HCT116 (cell line): ENCODE measurements around the gene CYRIA. TPM values are rescaled to one million over a fixed set of nuclear protein-coding genes. Genes with fewer than 3 reads are reported as not detected.

Experiments
- ATAC-seq: fragments of 200-7000 bp; cut with Tn5 transposase; 2 replicates; pipeline ENCODE4 v1.9.1; 2020; ENCODE audit warnings: mild to moderate bottlenecking, moderate library complexity
- BruUV-seq: library from RNA; stranded (reverse); fragments of 400-500 nt; replicated peaks from 2 replicates; lab custom pipeline; 2021; lab: Mats Ljungman, UMichigan
- CTCF ChIA-PET: fragments of 300-600 bp; sonication (Branson Sonifier 250); formaldehyde crosslinking; loops from one replicate; lab custom pipeline; 2021; ENCODE audit warnings: antibody characterized with exemption; lab: Charles Lee
- POLR2A ChIA-PET: fragments of 300-600, 350-600 bp; sonication (Branson Sonifier 250); formaldehyde crosslinking; loops from one replicate; lab custom pipeline; 2021; ENCODE audit warnings: antibody characterized with exemption; lab: Charles Lee
- RAD21 ChIA-PET, 2 experiments: fragments of 300-600 bp; sonication (Branson Sonifier 250); formaldehyde crosslinking; loops; one replicate each; lab custom pipeline; 2023; ENCODE audit warnings: low total read pairs in 2 of 2; ENCODE audit not compliant: uncharacterized antibody in 2 of 2, unreplicated experiment in 2 of 2, low non-redundant PET in 1 of 2; lab: Charles Lee
- DNase-seq: peaks from one replicate; pipeline ENCODE4 v3.0.0-alpha.2; 2010; ENCODE audit warnings: low read depth, low spot score
- H2AFZ ChIP-seq: fragments of 200-600 bp; shearing (Covaris generic), sonication (generic); 2 replicates; pipeline ENCODE4 v1.6.1; 2017; ENCODE audit warnings: low read depth, mixed run types, mixed read lengths, antibody characterized with exemption, low read length; ENCODE audit not compliant: poor library complexity, severe bottlenecking
- H3K27ac ChIP-seq: 2 replicates; pipeline ENCODE4 v1.5.1; 2012; ENCODE audit warnings: low read depth, low read length
- H3K27me3 ChIP-seq: fragments of 200-600 bp; sonication (generic); 2 replicates; pipeline ENCODE4 v1.6.1; 2016; ENCODE audit warnings: mixed run types, low read length, mixed read lengths; ENCODE audit not compliant: insufficient read depth
- H3K36me3 ChIP-seq, 2 experiments: fragments of 200-500 bp in 1 of 2; fragments of 200-600 bp in 1 of 2; sonication (Bioruptor generic) in 1 of 2; sonication (generic) in 1 of 2; 2 replicates each; pipeline versions ENCODE4 v1.5.1 to v1.6.1; 2014 to 2016; ENCODE audit warnings: low read length in 2 of 2, inconsistent platforms in 1 of 2, mixed read lengths in 1 of 2, mixed run types in 1 of 2; ENCODE audit not compliant: insufficient read depth in 2 of 2, control insufficient read depth in 1 of 2
- H3K4me1 ChIP-seq, 2 experiments: fragments of 200-600 bp in 1 of 2; sonication (generic) in 1 of 2; 2 replicates each; pipeline versions ENCODE4 v1.5.1 to v1.6.1; 2012 to 2017; ENCODE audit warnings: low read length in 2 of 2, inconsistent platforms in 1 of 2, mild to moderate bottlenecking in 1 of 2, mixed read lengths in 1 of 2, mixed run types in 1 of 2, moderate library complexity in 1 of 2; ENCODE audit not compliant: insufficient read depth in 2 of 2, control insufficient read depth in 1 of 2
- H3K4me2 ChIP-seq: fragments of 200-600 bp; sonication (generic); 2 replicates; pipeline ENCODE4 v1.6.1; 2017; ENCODE audit warnings: mixed run types, low read length, mixed read lengths
- H3K4me3 ChIP-seq, 2 experiments: fragments of 200-600 bp in 1 of 2; sonication (generic) in 1 of 2; replicated peaks in 1 of 2; 2 replicates each; pipeline ENCODE4 v1.5.1; 2011 to 2016; ENCODE audit warnings: low read length in 2 of 2, control low read depth in 1 of 2, low read depth in 1 of 2, mild to moderate bottlenecking in 1 of 2, mixed read lengths in 1 of 2, mixed run types in 1 of 2
- H3K79me2 ChIP-seq: fragments of 200-600 bp; sonication (generic); 2 replicates; pipeline ENCODE4 v1.6.1; 2017; ENCODE audit warnings: mild to moderate bottlenecking, mixed run types, low read length, moderate library complexity, mixed read lengths; ENCODE audit not compliant: insufficient read depth
- H3K9ac ChIP-seq: fragments of 200-600 bp; sonication (generic); 2 replicates; pipeline ENCODE4 v1.6.1; 2016; ENCODE audit warnings: low read length, mixed read lengths
- H3K9me2 ChIP-seq: fragments of 200-600 bp; sonication (generic), shearing (Covaris generic); 2 replicates; pipeline ENCODE4 v1.6.1; 2017; ENCODE audit warnings: mixed run types, mild to moderate bottlenecking, moderate library complexity; ENCODE audit not compliant: insufficient read depth
- H3K9me3 ChIP-seq, 2 experiments: fragments of 200-500 bp in 1 of 2; fragments of 200-600 bp in 1 of 2; sonication (Bioruptor generic) in 1 of 2; sonication (generic) in 1 of 2; 2 replicates each; pipeline ENCODE4 v1.6.1; 2014 to 2017; ENCODE audit warnings: low read length in 2 of 2, mixed read lengths in 2 of 2, inconsistent platforms in 1 of 2, low read depth in 1 of 2, mild to moderate bottlenecking in 1 of 2, mixed run types in 1 of 2, moderate library complexity in 1 of 2; ENCODE audit not compliant: control insufficient read depth in 1 of 2, insufficient read depth in 1 of 2
- H4K20me1 ChIP-seq: fragments of 200-600 bp; sonication (generic), shearing (Covaris generic); 2 replicates; pipeline ENCODE4 v1.6.1; 2017; ENCODE audit warnings: mixed run types, mild to moderate bottlenecking, moderate library complexity; ENCODE audit not compliant: insufficient read depth
- EZH2phosphoT487 ChIP-seq: fragments of 200-600 bp; IDR thresholded peaks from 2 replicates; pipeline ENCODE4 v1.6.1; 2018; ENCODE audit warnings: antibody characterized with exemption, borderline replicate concordance
- FOSL1 ChIP-seq: IDR thresholded peaks from 2 replicates; pipeline ENCODE4 v1.6.1; 2012; ENCODE audit warnings: low read depth
- POLR2A ChIP-seq: IDR thresholded peaks from 2 replicates; pipeline ENCODE4 v1.7.0; 2011; ENCODE audit warnings: borderline replicate concordance; ENCODE audit not compliant: insufficient read depth, insufficient read length; ENCODE audit errors: extremely low read depth
- RAD21 ChIP-seq: IDR thresholded peaks from 2 replicates; pipeline ENCODE4 v1.6.1; 2012; ENCODE audit warnings: low read depth, mild to moderate bottlenecking
- SIN3A ChIP-seq: IDR thresholded peaks from 2 replicates; pipeline ENCODE4 v1.6.1; 2012; ENCODE audit warnings: low read depth
- SP1 ChIP-seq: IDR thresholded peaks from 2 replicates; pipeline ENCODE4 v1.6.1; 2012; ENCODE audit warnings: low read depth
- YY1 ChIP-seq: IDR thresholded peaks from 2 replicates; pipeline ENCODE4 v1.6.1; 2011; ENCODE audit warnings: low read length, low read depth, moderate library complexity, mild to moderate bottlenecking; ENCODE audit not compliant: insufficient replicate concordance; ENCODE audit errors: extremely low read depth
- ZNF274 ChIP-seq: fragments of 200-500 bp; sonication (Bioruptor generic); IDR thresholded peaks from 2 replicates; pipeline ENCODE4 v1.6.1; 2014; ENCODE audit warnings: mild to moderate bottlenecking, low read depth, low read length, inconsistent platforms
- intact Hi-C: fragments of 100-400 bp; cut with micrococcal nuclease; formaldehyde crosslinking; loops from 2 replicates; pipeline ENCODE4 v1.10.0; 2022
- total RNA-seq: library from RNA; stranded (reverse); gene quantifications from one replicate; pipeline ENCODE4 v1.2.1, GENCODE V29; 2021; ENCODE audit not compliant: unreplicated experiment
- TF ChIP-seq, protein P1 (sequence below), 3 experiments: fragments of 200-600 bp in 1 of 3; sonication (generic) in 1 of 3; IDR thresholded peaks in 2 of 3; conservative IDR thresholded peaks in 1 of 3; 2 replicates each; pipeline ENCODE4 v1.5.1; 2012 to 2017; ENCODE audit warnings: low read depth in 2 of 3, low read length in 2 of 3, antibody characterized with exemption in 1 of 3, borderline replicate concordance in 1 of 3, control low read depth in 1 of 3, mild to moderate bottlenecking in 1 of 3, mixed read lengths in 1 of 3, mixed run types in 1 of 3, moderate library complexity in 1 of 3; ENCODE audit not compliant: insufficient read depth in 1 of 3
- TF ChIP-seq, protein P2 (sequence below): IDR thresholded peaks from 2 replicates; pipeline ENCODE4 v1.6.1; 2012; ENCODE audit warnings: low read depth
- TF ChIP-seq, protein P3 (sequence below): IDR thresholded peaks from 2 replicates; pipeline ENCODE4 v1.6.1; 2011; ENCODE audit warnings: mild to moderate bottlenecking, low read length, moderate library complexity; ENCODE audit not compliant: insufficient replicate concordance; ENCODE audit errors: extremely low read depth

CYRIA gene
- total RNA-seq, 1 experiment from 2014 or later = 0.44 TPM

DNA sequence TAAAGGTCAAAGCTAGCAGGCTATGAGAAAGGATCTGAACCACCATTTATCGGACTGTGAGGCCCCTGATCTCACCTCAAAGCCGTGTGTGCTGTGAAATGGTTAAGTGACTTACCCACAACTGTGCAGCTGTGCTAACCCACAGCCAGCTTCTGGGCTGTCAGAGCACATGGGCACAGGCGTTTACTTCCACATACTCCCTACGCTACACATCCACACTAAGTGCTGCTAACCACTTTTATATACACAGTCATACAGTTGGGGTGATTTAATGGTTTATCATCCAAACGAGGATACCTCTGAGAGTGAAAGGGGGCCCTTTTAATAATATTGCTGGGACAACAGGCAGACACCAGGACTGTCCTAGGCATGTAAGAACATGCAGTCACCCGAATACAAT lies 37.3 kb downstream of the CYRIA start:
- Histone ChIP-seq H3K9ac (no peak overlapping the region), H3K79me2 (no peaks in the 10 kb centered on the region), H3K36me3 (no peaks in the 10 kb centered on the region), H3K4me2 (no peak overlapping the region), H2AFZ (no peak overlapping the region), H3K9me3 (no peaks in the 10 kb centered on the region), H3K4me3 (no peak overlapping the region), H3K9me2 (no peaks in the 10 kb centered on the region), H3K27ac (no peak overlapping the region), H4K20me1 (no peaks in the 10 kb centered on the region), H3K27me3 (peaks cover 41% of the 10 kb centered on the region), H3K4me1 (no peaks in the 10 kb centered on the region)
- TF ChIP-seq SIN3A (no peak), EZH2phosphoT487 (no peak), RAD21 (no peak), FOSL1 (no peak), POLR2A (no peak), SP1 (no peak), ZNF274 (no peak), YY1 (no peak)
- TF ChIP-seq, protein P1, sequence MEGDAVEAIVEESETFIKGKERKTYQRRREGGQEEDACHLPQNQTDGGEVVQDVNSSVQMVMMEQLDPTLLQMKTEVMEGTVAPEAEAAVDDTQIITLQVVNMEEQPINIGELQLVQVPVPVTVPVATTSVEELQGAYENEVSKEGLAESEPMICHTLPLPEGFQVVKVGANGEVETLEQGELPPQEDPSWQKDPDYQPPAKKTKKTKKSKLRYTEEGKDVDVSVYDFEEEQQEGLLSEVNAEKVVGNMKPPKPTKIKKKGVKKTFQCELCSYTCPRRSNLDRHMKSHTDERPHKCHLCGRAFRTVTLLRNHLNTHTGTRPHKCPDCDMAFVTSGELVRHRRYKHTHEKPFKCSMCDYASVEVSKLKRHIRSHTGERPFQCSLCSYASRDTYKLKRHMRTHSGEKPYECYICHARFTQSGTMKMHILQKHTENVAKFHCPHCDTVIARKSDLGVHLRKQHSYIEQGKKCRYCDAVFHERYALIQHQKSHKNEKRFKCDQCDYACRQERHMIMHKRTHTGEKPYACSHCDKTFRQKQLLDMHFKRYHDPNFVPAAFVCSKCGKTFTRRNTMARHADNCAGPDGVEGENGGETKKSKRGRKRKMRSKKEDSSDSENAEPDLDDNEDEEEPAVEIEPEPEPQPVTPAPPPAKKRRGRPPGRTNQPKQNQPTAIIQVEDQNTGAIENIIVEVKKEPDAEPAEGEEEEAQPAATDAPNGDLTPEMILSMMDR (IDR thresholded peaks at IDR 0.05 in 2 of 3, conservative IDR thresholded peaks at IDR 0.05 in 1 of 3; ENCODE audit: borderline replicate concordance in 1 of 3, insufficient read depth in 1 of 3, low read depth in 2 of 3, low read length in 2 of 3) = no peak
- TF ChIP-seq, protein P2, sequence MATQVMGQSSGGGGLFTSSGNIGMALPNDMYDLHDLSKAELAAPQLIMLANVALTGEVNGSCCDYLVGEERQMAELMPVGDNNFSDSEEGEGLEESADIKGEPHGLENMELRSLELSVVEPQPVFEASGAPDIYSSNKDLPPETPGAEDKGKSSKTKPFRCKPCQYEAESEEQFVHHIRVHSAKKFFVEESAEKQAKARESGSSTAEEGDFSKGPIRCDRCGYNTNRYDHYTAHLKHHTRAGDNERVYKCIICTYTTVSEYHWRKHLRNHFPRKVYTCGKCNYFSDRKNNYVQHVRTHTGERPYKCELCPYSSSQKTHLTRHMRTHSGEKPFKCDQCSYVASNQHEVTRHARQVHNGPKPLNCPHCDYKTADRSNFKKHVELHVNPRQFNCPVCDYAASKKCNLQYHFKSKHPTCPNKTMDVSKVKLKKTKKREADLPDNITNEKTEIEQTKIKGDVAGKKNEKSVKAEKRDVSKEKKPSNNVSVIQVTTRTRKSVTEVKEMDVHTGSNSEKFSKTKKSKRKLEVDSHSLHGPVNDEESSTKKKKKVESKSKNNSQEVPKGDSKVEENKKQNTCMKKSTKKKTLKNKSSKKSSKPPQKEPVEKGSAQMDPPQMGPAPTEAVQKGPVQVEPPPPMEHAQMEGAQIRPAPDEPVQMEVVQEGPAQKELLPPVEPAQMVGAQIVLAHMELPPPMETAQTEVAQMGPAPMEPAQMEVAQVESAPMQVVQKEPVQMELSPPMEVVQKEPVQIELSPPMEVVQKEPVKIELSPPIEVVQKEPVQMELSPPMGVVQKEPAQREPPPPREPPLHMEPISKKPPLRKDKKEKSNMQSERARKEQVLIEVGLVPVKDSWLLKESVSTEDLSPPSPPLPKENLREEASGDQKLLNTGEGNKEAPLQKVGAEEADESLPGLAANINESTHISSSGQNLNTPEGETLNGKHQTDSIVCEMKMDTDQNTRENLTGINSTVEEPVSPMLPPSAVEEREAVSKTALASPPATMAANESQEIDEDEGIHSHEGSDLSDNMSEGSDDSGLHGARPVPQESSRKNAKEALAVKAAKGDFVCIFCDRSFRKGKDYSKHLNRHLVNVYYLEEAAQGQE = no peak
- TF ChIP-seq, protein P3, sequence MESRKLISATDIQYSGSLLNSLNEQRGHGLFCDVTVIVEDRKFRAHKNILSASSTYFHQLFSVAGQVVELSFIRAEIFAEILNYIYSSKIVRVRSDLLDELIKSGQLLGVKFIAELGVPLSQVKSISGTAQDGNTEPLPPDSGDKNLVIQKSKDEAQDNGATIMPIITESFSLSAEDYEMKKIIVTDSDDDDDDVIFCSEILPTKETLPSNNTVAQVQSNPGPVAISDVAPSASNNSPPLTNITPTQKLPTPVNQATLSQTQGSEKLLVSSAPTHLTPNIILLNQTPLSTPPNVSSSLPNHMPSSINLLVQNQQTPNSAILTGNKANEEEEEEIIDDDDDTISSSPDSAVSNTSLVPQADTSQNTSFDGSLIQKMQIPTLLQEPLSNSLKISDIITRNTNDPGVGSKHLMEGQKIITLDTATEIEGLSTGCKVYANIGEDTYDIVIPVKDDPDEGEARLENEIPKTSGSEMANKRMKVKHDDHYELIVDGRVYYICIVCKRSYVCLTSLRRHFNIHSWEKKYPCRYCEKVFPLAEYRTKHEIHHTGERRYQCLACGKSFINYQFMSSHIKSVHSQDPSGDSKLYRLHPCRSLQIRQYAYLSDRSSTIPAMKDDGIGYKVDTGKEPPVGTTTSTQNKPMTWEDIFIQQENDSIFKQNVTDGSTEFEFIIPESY = no peak
- RAD21 ChIA-PET = no interaction called here
- CTCF ChIA-PET = interaction anchor here (1.2 kb wide), 1 partner anchor 128 kb away, joined by 3 read pairs; no protein-coding TSS in a partner anchor
- no peak for ATAC-seq
- POLR2A ChIA-PET = no interaction called here
- no peak for DNase-seq
- intact Hi-C loops = no loop called here
- no TSS peak for BruUV-seq
